A673 (cell line): ENCODE measurements around the gene HYDIN. TPM values are rescaled to one million over a fixed set of nuclear protein-coding genes. Genes with fewer than 3 reads are reported as not detected.

Source experiments
- BruUV-seq: library from RNA; stranded (reverse); fragments of 400-500 nt; replicated peaks from 2 replicates; lab custom pipeline; 2021; lab: Mats Ljungman, UMichigan
- CTCF ChIA-PET: fragments of 300-600 bp; sonication (Branson Sonifier 250); formaldehyde crosslinking; loops from one replicate; lab custom pipeline; 2022; ENCODE audit warnings: antibody characterized with exemption; lab: Charles Lee
- POLR2A ChIA-PET: fragments of 300-600 bp; sonication (Branson Sonifier 250); formaldehyde crosslinking; loops from one replicate; lab custom pipeline; 2022; ENCODE audit warnings: antibody characterized with exemption; ENCODE audit not compliant: low non-redundant PET; lab: Charles Lee
- DNase-seq: peaks from one replicate; pipeline ENCODE4 v3.0.0-alpha.2; 2015; ENCODE audit warnings: low spot score
- H3K27ac ChIP-seq: fragments of 200-600 bp; sonication (generic); 2 replicates; pipeline ENCODE4 v1.5.1; 2016; ENCODE audit warnings: mixed run types, low read depth, mild to moderate bottlenecking, mixed read lengths, antibody characterized with exemption, low read length; ENCODE audit not compliant: poor library complexity, severe bottlenecking
- H3K27me3 ChIP-seq: fragments of 200-600 bp; sonication (generic); replicated peaks from 2 replicates; pipeline ENCODE4 v1.6.1; 2017; ENCODE audit warnings: mixed run types, low read depth, mild to moderate bottlenecking, mixed read lengths, antibody characterized with exemption, low read length; ENCODE audit not compliant: insufficient read depth, poor library complexity
- H3K36me3 ChIP-seq: fragments of 200-600 bp; sonication (generic); 2 replicates; pipeline ENCODE4 v1.6.1; 2016; ENCODE audit warnings: mixed run types, mild to moderate bottlenecking, mixed read lengths, antibody characterized with exemption, low read length; ENCODE audit not compliant: insufficient read depth, poor library complexity, severe bottlenecking
- H3K4me1 ChIP-seq: fragments of 200-600 bp; sonication (generic); 2 replicates; pipeline ENCODE4 v1.6.1; 2017; ENCODE audit warnings: mixed run types, mild to moderate bottlenecking, mixed read lengths, antibody characterized with exemption, low read length; ENCODE audit not compliant: insufficient read depth, poor library complexity, severe bottlenecking
- H3K4me3 ChIP-seq: fragments of 200-600 bp; sonication (generic); 2 replicates; pipeline ENCODE4 v1.5.1; 2016; ENCODE audit warnings: low read depth, mixed run types, mild to moderate bottlenecking, mixed read lengths, low read length; ENCODE audit not compliant: poor library complexity, severe bottlenecking
- H3K9me3 ChIP-seq: fragments of 200-600 bp; sonication (generic); 2 replicates; pipeline ENCODE4 v1.6.1; 2016; ENCODE audit warnings: mixed run types, low read depth, mild to moderate bottlenecking, mixed read lengths, antibody characterized with exemption, low read length; ENCODE audit not compliant: poor library complexity, severe bottlenecking
- CTCF ChIP-seq: fragments of 300-800, 200-600 bp; sonication (generic); conservative IDR thresholded peaks from 2 replicates; pipeline ENCODE4 v1.5.1; 2017; ENCODE audit warnings: low read depth, mild to moderate bottlenecking, antibody characterized with exemption, low read length, moderate library complexity, mixed read lengths
- EZH2 ChIP-seq: fragments of 200-600 bp; sonication (generic); IDR thresholded peaks from 2 replicates; pipeline ENCODE4 v1.6.1; 2017; ENCODE audit warnings: borderline replicate concordance, low read depth, mild to moderate bottlenecking, mixed read lengths, antibody characterized with exemption, low read length; ENCODE audit not compliant: poor library complexity, severe bottlenecking
- intact Hi-C: fragments of 100-400 bp; cut with micrococcal nuclease; formaldehyde crosslinking; loops from one replicate; pipeline ENCODE4 v1.10.0; 2022; ENCODE audit not compliant: unreplicated experiment
- total RNA-seq: library from RNA; stranded (reverse); gene quantifications from 2 replicates; pipeline ENCODE4 v1.2.3, GENCODE V29; 2021

HYDIN gene
- total RNA-seq, 1 experiment from 2014 or later: not detected

DNA sequence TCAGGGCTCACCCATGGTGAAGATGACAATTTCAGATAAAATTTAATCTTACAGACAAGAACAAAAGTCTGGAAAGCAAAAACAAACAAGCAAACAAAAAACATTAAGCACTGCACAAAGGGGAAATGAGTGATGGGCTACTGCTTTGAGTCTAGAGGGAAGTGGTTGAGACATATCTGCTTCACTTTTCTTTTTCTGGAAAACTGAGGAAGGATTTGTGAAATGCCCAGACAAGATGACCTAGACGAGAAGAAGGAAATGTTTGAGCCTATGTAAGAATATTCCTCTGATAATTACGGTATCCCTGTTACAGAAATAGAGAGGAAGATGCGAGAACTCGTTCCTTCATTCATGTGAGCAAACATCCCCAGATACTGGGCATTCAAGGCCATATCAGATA, 11.5 kb upstream of the HYDIN start:
- Histone ChIP-seq H3K9me3 (no peaks in the 10 kb centered on the region), H3K4me3 (no peak overlapping the region), H3K27ac (no peak overlapping the region), H3K36me3 (no peaks in the 10 kb centered on the region), H3K27me3 (peaks cover 27% of the 10 kb centered on the region), H3K4me1 (no peaks in the 10 kb centered on the region)
- DNase-seq: no peak
- CTCF ChIA-PET: no interaction called here
- intact Hi-C loops: no loop called here
- TF ChIP-seq EZH2 (no peak), CTCF (no peak)
- POLR2A ChIA-PET: no interaction called here
- no TSS peak for BruUV-seq

GRCh38 chr16:71229344-71229743, 1.2 kb downstream of the HYDIN start:
- DNase-seq: no peak
- TF ChIP-seq CTCF: no peak
- TF ChIP-seq EZH2: no peak
- intact Hi-C loops: no loop called here
- no peak overlapping the region for H3K27ac ChIP-seq
- H3K4me1 ChIP-seq: no peaks in the 10 kb centered on the region
- ChIA-PET CTCF (no interaction called here), POLR2A (no interaction called here)
- H3K9me3 ChIP-seq: peaks cover 18% of the 10 kb centered on the region
- peaks cover 3% of the 10 kb centered on the region for H3K27me3 ChIP-seq
- no peak overlapping the region for H3K4me3 ChIP-seq
- BruUV-seq: no TSS peak
- no peaks in the 10 kb centered on the region for H3K36me3 ChIP-seq

DNA sequence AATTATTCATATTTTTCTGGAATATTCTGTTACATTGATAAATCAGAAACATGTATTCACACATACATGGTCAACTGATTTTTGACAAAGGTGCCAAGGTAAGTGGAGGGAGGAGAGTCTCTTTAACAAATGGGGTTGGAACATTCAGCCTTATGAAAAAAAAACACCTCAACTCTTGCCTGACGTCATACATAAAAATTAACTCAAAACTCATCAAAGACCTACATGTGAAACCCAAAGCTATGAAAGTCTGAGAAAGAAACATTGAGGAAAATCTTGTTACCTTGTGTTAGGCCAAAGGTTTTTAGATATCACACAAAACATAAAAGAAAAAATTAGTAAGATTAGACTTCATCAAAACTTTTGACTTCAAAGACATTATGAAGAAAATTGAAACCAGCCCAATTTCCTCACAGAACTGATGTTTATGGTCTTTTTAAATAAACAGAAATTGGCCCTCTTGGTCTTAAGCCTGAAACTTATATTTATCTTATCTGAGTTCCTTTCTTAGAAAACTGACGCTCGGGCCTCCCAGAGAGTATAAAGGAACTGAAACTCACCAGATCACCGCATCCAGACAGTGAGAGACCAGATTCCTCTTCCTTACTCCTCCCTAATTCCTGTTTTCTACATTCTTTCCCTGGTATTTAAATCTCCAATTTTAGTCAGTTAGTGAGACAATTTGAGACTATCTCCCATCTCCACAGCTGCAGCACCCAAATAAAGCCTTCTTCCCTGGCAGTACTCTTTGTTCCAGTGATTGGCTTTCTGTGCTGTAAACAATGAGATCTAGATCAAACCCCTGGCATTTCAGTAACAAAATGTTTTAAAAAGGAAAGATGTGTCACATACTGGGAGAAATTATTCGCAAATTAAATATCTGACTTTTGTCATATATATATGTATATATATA, 4.0 kb downstream of the HYDIN start:
- intact Hi-C loops: no loop called here
- DNase-seq: no peak
- POLR2A ChIA-PET: no interaction called here
- H3K9me3 ChIP-seq: peaks cover 18% of the 10 kb centered on the region
- no TSS peak for BruUV-seq
- H3K4me1 ChIP-seq: no peaks in the 10 kb centered on the region
- H3K27ac ChIP-seq: no peak overlapping the region
- CTCF ChIA-PET: no interaction called here
- H3K4me3 ChIP-seq: no peak overlapping the region
- TF ChIP-seq CTCF (no peak), EZH2 (no peak)
- H3K27me3 ChIP-seq: no peaks in the 10 kb centered on the region
- H3K36me3 ChIP-seq: no peaks in the 10 kb centered on the region
